Right lobe of liver (tissue), 4 donors: Measurements from ENCODE around the gene SLC39A11.

Experiments
- POLR2A ChIP-seq: fragments of 450-650 bp; IDR thresholded peaks from one replicate; pipeline ENCODE4 v1.6.1; 2017; ENCODE audit warnings: antibody characterized with exemption, mild to moderate bottlenecking
- TF ChIP-seq, protein P1 (sequence below), 4 donors: fragments of 200-600 bp in 3 of 4; fragments of 450-650 bp in 1 of 4; IDR thresholded peaks; one replicate each; pipeline versions ENCODE4 v1.5.1 to v1.8.0; 2016 to 2022; ENCODE audit warnings: antibody characterized with exemption in 4 of 4, mild to moderate bottlenecking in 2 of 4
- donor health status: DM: no; HTN: no; CAD: no.
- donor health status: DM: no; HTN: no; CAD: no.
- donor health status: DM: no; HTN: yes; CAD: no.

DNA sequence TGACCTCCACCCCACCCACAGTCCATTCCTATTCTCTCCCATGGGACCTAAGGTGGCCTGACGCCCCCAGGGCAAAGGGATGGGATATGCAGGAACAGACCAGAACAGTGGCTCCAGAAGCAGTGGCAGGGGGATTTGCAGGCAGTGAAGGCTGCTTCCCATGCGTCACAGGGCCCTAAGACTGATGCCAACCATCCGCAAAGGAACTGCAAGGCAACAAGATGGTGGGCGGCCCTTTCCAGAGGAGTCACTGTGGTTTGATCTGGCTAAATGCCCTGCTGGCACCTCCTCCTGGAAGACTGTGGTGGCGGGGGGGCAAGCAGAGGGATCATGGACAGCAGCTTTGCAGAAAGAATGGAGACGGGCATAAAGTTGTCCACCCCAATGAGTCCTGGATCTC is 4.4 kb upstream of the SLC39A11 start:
- TF ChIP-seq POLR2A = no peak
- TF ChIP-seq, protein P1, sequence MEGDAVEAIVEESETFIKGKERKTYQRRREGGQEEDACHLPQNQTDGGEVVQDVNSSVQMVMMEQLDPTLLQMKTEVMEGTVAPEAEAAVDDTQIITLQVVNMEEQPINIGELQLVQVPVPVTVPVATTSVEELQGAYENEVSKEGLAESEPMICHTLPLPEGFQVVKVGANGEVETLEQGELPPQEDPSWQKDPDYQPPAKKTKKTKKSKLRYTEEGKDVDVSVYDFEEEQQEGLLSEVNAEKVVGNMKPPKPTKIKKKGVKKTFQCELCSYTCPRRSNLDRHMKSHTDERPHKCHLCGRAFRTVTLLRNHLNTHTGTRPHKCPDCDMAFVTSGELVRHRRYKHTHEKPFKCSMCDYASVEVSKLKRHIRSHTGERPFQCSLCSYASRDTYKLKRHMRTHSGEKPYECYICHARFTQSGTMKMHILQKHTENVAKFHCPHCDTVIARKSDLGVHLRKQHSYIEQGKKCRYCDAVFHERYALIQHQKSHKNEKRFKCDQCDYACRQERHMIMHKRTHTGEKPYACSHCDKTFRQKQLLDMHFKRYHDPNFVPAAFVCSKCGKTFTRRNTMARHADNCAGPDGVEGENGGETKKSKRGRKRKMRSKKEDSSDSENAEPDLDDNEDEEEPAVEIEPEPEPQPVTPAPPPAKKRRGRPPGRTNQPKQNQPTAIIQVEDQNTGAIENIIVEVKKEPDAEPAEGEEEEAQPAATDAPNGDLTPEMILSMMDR (IDR thresholded peaks at IDR 0.05) = no peak
